ENCODE results near the gene NKAIN4. TPM values are rescaled to one million over a fixed set of nuclear protein-coding genes. Genes with fewer than 3 reads are reported as not detected.

NKAIN4 gene
- total RNA-seq, 1 experiment from 2014 or later: not detected

DNA sequence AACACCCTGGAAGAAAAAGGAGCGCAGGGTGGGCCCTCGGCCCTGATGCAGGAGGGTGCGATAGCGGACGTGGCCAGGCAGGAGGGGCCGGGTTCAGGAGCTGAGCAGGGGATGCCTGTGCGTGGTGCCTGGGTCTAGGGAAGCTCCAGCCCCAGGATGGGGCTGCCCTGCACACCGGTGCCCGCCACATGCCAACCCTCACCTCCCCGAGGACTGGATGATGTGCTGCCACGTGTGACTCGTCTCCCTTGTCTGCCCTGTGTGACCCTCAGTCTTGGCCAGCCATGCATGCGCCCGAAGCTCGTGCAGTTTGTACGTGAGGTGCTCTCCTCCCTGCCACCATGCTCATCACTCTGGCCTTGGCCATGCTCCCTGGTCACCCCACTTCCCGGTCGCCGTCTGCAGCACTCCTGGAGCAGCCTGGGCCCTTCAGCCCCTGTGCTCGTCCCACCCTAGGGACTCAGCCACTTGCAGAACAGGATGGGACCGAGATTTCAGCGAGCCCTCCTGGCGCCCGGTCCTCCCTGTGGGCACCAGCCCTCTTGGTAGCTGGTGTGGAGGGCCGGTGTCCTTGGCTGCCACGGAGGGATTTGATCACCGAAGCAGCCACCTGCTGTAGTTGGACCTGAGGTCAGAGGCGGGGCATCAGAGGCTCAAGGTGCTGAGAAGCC lies 34.5 kb upstream of the NKAIN4 start:
- no peak for DNase-seq (ENCODE audit: low read depth)

DNA sequence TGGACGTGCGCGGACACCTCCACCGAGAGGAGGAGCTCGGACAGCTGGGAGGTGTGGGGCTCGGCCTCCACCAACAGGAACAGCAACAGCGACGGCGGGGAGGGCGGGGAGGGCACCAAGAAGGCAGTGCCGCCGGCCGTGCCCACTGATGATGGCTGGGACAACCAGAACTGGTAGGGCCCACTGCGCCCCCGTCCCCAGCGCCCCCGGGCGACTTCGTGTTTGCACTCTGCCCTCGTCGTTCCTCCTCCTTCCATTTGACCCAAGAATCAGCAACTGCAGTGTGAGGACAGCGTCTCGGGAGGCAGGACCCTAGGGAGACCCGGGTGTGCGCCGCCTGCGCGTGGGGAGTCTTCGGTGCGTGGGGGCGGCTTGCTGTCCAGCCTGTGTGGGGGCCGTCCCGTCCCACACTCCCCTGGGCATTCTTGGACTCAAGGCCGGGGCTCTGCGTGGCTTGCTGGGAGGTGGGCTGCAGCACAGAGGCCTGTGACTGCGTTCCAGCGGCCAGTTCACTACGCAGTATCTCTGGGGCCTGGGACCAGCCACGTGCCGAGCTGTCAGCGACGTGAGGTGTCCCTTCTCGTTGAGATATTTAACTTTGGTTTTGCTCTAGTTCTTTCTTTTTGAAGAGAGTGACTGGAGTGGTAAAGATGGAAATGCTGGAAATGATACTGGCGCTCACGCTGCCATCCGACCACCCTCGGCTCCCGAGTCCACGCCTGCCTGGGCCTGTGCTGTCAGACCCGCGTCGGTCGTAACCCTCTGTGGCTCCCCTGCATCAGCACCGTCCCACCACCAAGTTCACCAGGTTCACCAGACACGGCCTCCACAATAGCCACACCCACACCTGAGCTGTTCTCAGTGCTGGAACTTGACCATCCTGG lies 33.7 kb upstream of the NKAIN4 start:
- DNase-seq (ENCODE audit: low read depth): no peak

DNA sequence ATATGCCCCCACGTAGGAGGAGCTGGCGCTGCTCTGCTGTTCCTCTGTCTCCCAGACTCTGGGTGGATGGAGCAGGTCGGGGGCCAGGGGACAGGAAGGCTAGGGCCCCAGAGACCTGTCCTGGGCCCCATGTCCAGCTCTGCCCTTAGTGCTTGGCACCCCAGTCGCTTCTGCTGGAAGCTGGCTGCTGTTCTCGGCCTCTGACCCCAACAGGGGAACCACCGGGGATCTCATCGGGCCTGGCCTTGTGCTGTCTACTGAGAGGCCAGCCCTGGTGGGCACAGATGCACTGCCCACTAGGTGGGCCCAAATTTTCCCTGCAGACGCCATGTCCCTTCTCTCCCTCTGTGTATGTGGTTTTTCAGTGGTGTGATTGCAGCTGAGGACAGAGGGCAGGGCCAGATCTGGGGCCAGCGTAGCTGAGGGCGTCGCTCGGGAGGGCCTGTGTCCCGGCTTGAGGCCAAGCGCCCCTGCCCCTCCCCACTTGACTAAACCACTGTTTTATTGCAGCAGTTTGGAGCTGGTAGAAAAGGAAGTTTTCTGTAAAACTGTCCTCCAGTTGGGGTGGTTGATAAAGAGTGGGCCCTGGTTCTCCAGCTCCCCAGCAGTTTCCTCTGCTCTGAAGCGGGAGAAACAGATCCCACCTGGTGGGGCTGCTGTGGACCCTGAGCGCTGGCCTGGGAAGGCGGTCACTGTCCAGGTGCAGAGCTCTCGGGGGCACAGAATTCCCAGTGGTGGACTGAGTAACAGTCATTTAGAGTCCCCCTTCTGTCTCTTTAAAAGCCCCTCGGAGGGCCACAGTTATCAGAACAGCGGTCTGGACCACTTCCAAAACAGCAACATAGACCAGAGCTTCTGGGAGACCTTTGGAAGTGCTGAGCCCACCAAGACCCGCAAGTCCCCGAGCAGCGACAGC lies 32.8 kb upstream of the NKAIN4 start:
- DNase-seq (ENCODE audit: low read depth): no peak

DNA sequence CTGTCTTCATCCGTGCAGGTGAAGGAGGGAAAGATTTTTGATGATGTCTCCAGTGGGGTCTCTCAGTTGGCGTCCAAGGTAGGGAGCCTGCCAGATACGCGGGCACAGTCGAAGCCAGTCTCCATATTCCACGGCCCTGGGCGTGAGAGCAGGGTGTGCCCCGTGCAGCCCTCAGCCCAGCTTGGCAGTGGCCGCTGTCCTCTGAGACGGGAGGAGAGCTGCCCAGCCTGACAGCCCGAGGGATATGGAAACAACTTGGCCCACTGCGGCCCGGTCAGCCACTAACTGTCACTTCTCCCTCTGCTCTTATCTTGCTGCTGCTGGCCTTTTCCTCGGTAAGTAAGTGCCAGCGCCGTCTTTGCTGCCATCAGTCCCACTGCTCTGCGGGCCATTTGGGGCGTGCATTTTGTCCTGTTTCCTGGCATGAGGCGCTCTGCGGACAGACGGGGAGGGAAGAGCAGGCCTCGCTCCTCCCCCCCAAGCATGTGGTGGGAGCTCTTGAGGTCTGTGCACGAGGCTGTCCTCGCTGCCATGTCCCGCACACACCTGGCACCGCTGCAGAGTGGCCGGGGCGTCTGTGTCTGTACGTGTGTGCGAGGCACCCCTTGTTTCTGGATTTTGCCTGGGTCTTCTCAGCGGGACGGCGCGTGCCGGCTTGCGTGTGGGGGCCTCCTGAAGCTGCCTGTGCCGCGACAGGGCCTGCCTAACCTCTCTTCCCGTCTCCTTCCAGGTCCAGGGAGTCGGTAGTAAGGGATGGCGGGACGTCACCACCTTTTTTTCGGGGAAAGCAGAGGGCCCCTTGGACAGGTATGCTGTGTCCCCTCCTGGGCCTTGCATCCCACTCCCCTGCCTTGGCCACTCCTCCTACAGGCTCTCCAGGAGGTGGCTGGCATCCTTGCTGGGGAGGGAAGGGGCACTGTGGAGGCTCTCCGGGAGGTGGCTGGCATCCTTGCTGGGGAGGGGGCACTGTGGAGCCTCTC lies 31.7 kb upstream of the NKAIN4 start:
- DNase-seq (ENCODE audit: low read depth): no peak

DNA sequence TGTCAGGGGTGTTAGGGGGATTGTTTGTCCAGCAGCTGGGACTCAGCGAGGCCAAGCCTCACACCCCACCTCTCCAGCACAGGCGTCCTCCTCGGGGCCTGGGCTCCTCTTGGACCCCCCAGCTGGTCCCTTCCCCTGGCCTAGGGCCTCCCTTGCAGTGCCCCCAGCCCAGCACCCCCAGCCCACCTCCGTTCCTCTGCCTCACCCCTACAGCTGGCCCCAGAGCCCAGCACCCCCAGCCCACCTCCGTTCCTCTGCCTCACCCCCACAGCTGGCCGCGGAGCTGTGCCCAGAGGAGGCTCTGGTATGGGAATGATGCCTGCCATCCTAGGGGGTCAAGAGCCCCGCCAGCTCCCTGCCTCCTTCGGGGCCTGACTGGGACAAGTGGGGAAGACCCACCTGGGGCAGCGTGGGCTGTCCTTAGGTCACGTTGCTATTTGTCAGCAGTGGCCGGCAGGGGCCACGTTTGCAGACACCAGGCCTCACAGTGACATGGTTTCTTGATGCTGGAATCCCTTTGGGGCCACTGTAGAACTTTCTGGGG lies 30.8 kb upstream of the NKAIN4 start:
- no peak for DNase-seq (ENCODE audit: low read depth)

DNA sequence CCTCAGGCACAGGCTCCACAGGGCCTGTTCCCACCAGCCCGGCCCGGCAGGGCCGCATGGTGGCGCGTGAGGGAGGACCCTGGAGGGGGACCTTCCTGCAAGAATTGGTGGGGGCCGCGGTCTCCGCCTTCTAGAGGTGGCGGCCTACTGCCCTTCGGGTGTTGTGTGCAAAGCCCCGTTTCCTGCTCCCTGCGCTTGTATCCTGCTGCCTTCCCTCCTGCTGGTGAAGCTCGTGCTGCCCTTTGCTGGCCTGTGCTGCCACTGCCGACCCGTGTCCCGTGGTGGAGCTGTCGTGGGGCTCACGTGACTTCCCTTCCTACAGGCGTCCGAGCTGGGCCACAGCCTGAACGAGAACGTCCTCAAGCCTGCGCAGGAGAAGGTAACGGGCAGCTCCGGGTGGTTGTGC lies 30.3 kb upstream of the NKAIN4 start:
- DNase-seq (ENCODE audit: low read depth): no peak

DNA sequence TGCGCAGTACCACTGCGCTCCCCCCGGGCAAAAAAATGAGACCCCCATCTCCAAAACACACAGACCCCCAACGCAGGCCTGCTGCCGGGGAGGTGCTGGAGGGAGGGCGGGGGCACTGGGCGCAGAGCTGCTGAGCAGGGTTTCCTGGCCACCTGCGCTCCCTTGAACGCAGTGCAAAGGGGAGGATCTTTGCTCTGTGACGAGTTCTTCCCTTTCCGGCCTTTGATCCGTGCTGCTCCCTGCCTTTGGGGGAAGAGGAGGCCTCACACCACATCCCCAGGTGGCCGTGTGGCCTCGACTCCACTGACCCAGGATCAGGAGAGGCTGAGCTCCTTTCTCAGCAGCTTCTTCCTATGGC lies 29.8 kb upstream of the NKAIN4 start:
- DNase-seq (ENCODE audit: low read depth): no peak

DNA sequence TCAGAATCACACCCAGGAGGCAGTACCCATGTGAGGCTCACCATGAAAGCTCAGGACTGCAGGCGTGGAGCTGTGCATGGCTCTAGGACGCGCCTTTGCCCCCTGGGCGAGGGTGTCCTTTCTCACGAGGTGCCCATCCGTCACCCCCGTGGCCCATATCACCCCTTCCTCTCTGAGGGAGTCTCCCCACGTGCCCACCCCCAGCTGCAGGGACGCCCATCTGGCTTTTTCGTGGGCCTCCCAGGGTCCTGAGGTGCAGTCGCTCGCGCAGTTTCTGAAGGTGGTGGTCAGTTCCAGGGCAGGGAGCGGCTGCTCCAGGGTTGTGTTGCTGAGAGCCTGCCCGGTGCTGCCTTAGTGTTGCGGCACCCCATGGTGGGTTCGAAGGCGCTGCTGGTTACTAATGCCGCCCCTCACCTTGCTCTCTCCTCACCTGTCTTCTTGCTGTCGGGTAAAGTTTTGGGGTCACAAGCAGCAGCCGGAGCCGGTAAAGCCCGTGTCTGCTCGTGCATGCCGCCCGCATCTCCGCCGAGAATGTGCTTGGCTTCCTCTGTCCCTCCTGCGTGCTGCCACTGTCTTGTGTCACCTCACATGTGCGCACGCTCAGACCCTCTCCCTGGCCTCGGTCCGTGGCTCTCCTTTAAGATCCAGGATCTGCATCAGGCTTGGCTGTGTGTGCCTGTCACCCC lies 29.3 kb upstream of the NKAIN4 start:
- no peak for DNase-seq (ENCODE audit: low read depth)

DNA sequence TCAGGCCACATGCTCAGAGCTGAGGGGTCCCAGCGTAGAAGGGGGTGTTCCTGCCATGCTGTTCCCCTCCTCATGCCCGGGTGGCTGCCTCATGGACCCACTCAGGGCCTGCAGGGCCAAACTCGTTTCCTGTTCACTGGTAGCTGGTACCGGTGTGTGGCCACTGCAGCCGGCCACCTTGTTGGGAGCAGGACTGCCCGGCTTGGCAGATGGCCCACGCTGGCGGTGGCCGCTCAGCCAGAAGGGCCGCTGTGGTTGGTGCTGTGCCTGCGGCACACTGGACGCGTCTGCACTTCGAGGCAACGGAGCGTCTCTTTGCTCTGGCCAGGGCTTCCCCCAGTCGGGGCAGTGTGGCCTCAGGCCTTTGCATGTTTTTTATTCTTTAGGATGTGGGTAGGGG lies 28.7 kb upstream of the NKAIN4 start:
- no peak for DNase-seq (ENCODE audit: low read depth)

DNA sequence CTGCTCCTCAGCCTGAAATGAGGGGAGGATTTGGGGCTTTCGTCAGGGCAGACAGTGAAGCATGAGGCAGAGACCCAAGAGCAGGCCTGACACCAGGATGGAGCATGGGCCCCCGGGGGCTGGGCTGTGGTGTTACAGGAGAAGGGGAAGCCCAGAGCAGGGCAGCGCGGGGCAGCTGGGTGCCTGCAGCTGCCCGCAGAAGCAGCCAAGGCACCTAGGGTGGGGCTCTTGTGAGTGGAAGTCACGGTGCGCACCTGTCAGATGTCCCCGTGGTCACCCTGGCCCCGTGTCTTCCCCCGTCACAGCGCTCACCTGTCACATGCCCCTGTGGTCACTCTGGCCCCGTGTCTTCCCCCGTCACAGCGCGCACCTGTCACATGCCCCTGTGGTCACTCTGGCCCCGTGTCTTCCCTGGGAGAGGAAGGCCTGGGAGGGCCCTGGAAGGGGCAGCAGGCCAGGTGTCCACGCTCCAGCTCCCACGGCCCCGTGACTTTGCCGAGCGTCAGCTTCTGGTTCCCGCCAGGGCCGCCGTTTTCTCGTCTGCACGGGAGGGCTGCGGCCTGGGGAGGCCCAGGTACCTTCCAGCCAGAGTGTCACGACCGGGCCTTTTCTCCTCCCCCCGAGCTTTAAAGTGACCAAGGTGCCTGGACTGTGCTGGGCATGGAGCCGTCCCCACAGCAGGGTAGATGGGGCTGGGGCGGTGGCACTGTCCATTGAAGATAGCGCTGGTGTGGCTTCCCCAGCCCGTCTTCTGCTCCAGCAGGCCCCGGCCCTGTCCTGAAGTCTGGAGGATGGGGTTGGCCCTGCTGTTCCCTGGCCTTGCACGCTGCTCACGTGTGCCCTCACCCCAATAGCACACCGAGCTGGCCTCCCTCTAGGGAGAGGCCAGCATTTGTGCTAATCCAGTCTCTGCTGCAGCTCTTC lies 27.7 kb upstream of the NKAIN4 start:
- no peak for DNase-seq (ENCODE audit: low read depth)

DNA sequence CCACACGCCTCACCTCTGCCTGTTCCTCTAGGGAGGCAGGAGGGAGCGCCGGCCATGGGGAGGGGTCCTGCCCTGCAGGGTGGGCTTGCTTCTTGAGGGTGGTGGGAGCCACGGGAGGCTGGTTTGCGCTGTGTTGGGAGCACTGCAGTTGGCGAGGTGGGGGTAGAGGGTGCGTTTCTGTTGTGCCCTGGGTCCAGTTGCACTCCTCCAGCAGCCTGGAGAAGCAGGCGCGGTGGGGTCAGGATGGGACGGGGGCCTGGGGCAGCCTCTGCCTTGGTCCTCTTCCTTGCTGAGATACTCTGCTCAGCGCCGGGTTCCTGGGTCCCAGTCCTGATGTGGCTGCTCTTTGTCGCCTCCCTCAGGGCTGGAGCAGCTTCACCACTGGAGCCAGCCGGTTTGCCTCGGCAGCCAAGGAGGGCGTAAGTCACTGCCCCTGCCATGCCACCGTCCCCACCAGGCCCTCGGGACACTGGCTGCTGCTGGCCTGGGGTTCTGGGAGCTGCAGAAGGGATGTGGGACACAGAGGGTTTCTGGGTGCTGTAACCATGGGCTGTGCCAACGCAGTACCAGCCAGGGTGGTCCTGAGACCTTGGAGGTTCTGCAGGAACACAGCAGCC lies 26.8 kb upstream of the NKAIN4 start:
- DNase-seq (ENCODE audit: low read depth): no peak

DNA sequence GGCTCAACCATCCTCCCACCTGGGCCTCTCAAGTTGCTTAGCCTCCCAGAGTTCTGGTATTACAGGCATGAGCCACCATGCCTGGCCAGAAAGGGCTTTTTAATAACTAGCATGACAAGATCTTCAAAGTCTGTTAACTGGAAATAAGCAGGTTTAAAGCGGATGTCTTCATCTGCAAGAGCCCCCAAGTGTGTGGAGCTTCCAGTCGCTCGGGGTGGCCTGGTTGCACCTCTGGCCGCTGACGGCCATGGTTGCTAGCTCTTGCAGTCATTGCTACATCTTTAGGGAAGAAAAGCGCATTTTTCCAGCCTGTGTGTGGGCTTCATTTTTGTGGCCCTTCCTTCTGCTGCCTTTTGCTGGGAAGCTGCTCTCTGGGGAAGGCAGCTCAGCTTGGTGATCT lies 26.1 kb upstream of the NKAIN4 start:
- no peak for DNase-seq (ENCODE audit: low read depth)

DNA sequence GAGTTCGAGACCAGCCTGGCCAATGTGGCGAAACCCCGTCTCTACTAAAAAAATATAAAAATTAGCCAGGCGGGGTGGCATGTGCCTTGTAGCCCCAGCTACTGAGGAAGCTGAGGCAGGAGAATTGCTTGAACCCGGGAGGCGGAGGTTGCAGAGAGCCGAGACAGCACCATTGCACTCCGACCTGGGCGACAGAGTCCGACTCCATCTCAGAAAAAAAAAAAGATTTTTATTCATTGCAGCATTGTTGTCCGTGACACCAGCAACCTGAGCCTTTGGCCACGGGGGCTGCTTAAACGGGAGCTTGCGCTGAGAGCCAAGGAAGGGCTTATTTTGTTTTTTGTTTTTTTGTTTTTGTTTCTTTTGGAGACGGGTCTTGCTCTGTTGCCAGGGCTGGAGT lies 25.7 kb upstream of the NKAIN4 start:
- DNase-seq (ENCODE audit: low read depth): no peak

DNA sequence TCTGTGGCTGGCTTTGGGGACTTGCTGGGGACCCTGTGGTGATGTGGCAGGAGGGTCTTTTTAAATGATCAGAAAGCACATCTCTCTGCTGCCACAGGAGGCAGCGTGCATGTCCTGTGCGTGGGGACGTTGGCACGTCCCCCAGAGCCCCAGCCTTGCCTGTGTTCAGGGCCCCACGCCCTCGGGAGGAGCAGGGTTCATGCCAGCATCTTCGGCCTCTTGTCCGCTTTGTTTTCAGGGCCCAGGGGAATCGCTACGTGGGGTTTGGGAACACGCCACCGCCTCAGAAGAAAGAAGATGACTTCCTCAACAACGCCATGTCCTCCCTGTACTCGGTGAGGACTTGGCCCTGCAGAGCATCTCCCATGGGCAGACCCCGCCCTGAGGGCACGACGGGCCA lies 24.4 kb upstream of the NKAIN4 start:
- DNase-seq (ENCODE audit: low read depth): no peak

DNA sequence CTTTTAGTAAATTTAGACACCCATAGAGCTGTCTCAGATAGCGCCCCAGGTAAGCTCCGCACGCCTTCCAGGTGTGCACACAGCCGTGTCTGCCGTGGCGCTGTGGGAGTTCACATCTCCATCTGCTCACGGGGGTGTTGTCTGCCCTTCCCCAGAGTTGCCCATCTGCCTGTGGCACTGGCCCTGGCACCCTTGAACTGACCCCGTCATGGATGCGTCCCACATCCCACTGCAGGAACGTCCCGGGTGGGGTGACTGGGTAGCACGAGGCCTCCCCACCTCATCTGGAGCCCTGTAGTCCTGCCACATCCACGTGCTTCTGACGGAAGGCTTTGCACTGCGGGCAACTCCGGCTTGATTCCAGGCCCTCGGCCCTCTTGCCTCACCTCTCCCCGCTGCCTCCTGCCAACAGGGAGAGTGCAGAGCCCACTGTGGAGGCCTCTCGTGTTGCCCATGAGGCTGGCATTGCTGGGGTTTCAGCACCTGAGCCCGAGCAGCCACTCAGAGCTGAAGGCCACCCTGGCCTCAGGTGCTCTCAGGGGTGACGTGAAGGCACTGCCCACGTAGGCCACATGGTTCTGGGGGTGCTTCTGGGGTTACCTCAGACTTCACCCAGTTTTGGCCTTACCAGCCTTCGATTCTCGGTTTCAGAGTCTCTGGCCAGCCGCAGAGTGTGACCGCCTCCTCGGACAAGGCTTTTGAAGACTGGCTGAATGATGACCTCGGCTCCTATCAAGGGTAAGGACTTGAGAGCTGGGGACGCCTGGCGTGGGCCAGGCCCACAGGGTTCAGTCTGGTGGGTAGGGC lies 23.4 kb upstream of the NKAIN4 start:
- DNase-seq (ENCODE audit: low read depth): no peak

DNA sequence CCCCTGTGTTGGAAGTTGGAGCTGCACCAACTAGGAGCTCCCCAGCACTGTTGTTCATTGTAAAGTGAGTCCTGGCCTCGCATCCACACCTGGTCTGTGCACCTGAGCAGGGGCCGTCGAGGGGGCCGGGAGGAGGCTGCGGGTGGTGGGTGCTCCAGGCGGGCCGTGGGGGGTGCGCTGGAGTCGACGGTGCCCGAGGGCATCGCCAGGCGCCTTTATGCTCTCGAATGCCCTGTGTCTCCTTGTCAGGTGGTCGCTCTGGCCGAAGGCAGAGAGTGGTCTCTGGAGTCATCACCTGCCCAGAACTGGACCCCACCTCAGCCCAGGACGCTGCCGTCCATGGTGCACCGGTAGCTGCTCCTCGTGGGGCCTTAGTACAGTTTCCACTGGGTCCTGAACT lies 22.7 kb upstream of the NKAIN4 start:
- DNase-seq (ENCODE audit: low read depth): no peak

DNA sequence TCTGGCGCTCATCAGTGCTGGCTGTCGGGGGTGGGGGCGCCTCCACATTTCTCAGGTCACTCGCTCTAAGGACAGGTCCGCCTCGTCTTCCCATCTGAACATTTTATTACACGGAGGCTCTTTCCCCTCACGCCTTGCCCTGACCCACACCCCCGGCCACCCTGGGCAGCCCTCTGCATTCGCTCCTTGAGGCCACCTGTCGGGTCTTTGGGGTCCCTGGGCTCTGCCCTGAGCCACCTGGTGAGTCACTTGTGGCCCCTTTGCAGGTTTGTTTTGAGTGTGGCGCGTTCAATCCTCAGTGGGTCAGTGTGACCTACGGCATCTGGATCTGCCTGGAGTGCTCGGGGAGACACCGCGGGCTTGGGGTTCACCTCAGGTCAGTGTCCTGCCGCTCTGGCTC lies 21.6 kb upstream of the NKAIN4 start:
- DNase-seq (ENCODE audit: low read depth): no peak

Measured in RPMI7951 (cell line).